Stimulated activated CD8-positive, alpha-beta memory T cell treated with anti-CD3 and anti-CD28 coated beads, Interleukin-2, amount 100 ng/mL, for 48 hours (primary cell): ENCODE data around the gene GRID2.
"Not testable (repeated sequence)": the region's sequence is repeated elsewhere in the genome, so short reads cannot be mapped to it uniquely, and the experiment has no call there.

Source experiments
- DNase-seq, 2 donors: peaks; one replicate each; pipeline ENCODE4 v3.0.0-alpha.2; 2020; ENCODE audit warnings: low read depth in 2 of 2

Gene GRID2

GRCh38 chr4:93317057-93317456, 1013.3 kb downstream of the GRID2 start:
- no peak for DNase-seq

- no peak for DNase-seq
Observed at GRCh38 chr4:93317561-93317960, 1013.8 kb downstream of the GRID2 start.

GRCh38 chr4:93319041-93319440, 1015.3 kb downstream of the GRID2 start:
- no peak for DNase-seq

GRCh38 chr4:93320356-93320755, 1016.6 kb downstream of the GRID2 start:
- no peak for DNase-seq

GRCh38 chr4:93327346-93327745, 1023.6 kb downstream of the GRID2 start:
- DNase-seq = no peak

GRCh38 chr4:93334003-93334402, 1030.2 kb downstream of the GRID2 start:
- no peak for DNase-seq

GRCh38 chr4:93337196-93337595, 1033.4 kb downstream of the GRID2 start:
- DNase-seq = no peak

GRCh38 chr4:93342738-93343137, 1039.0 kb downstream of the GRID2 start:
- DNase-seq = no peak

GRCh38 chr4:93346840-93347239, 1043.1 kb downstream of the GRID2 start:
- no peak for DNase-seq

GRCh38 chr4:93348896-93349295, 1045.1 kb downstream of the GRID2 start:
- no peak for DNase-seq

- DNase-seq = no peak
Observed at GRCh38 chr4:93351846-93352245, 1048.1 kb downstream of the GRID2 start.

GRCh38 chr4:93355411-93355810, 1051.6 kb downstream of the GRID2 start:
- no peak for DNase-seq

GRCh38 chr4:93359586-93359985, 1055.8 kb downstream of the GRID2 start:
- no peak for DNase-seq

GRCh38 chr4:93366169-93366755, 1062.5 kb downstream of the GRID2 start:
- not testable (repeated sequence) for DNase-seq

GRCh38 chr4:93368968-93369367, 1065.2 kb downstream of the GRID2 start:
- DNase-seq = no peak

GRCh38 chr4:93370256-93370655, 1066.5 kb downstream of the GRID2 start:
- DNase-seq = no peak

GRCh38 chr4:93373893-93374860, 1070.4 kb downstream of the GRID2 start:
- no peak for DNase-seq

- DNase-seq = no peak
Observed at GRCh38 chr4:93384241-93384640, 1080.5 kb downstream of the GRID2 start.

GRCh38 chr4:93384887-93385286, 1081.1 kb downstream of the GRID2 start:
- DNase-seq = no peak

- DNase-seq = no peak
Observed at GRCh38 chr4:93394545-93395081, 1090.8 kb downstream of the GRID2 start.

GRCh38 chr4:93396272-93396671, 1092.5 kb downstream of the GRID2 start:
- no peak for DNase-seq

- DNase-seq = no peak
Observed at GRCh38 chr4:93403571-93403970, 1099.8 kb downstream of the GRID2 start.
